ENCODE results near the gene TTC28.

TTC28 gene

DNA sequence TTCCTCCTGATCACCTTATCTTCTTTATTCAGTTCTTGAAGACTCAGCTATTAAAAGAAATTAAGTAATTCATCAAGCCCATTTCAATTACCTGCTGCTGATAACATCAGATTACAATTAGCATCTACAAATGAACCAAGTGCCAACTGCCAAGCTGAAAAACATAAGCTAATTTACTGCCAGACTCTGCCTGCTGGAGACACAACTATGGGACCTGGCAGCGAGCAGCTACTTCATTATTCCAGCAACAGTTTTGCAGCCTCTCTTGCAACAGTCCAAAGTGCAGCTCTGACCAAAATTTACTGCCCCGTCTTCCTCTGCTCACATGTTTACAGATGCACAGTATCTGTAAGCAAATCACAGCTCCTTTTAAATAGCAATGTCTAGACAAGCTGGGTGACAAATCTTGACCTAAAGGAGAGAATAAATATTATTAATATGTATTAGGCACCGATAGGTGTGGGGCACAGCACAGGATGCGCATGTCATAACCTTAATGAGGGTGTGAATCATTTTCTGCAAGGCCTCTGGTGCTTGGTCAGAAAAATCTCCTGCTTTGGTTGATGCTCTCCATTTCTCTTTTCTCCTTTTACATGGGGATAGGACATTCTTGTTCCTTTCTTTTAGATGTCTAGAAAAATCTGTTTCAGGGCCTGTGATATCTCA is 528.4 kb downstream of the TTC28 start:
- in situ Hi-C loops (cut with MboI; ENCODE audit: low pct_unique_long_range_greater_than_20kb, low sequenced_read_pairs): no loop called here
- DNase-seq: no peak

- in situ Hi-C loops (cut with MboI; ENCODE audit: low pct_unique_long_range_greater_than_20kb, low sequenced_read_pairs): no loop called here
- DNase-seq: no peak
Observed at GRCh38 chr22:28148816-28149465, 530.7 kb downstream of the TTC28 start.

DNA sequence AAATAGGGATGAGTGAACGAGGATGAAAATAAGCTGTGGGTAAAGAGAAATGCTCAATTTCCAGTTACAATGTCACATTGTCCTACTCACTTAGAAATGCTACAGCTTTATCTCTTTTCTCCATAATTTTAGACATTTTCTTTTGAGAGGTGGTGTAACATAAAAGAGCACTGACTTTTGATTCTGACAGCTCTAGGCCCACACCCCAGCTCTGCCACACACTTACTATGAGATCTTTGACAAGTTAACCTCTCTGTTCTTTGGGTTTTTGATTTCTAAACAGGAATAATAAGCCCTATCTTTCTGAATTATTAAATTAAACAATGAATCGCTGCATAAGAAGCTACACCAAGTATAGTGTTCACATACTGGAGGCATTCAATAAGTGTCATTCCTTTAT is 532.2 kb downstream of the TTC28 start:
- in situ Hi-C loops (cut with MboI; ENCODE audit: low pct_unique_long_range_greater_than_20kb, low sequenced_read_pairs): no loop called here
- DNase-seq: no peak

DNA sequence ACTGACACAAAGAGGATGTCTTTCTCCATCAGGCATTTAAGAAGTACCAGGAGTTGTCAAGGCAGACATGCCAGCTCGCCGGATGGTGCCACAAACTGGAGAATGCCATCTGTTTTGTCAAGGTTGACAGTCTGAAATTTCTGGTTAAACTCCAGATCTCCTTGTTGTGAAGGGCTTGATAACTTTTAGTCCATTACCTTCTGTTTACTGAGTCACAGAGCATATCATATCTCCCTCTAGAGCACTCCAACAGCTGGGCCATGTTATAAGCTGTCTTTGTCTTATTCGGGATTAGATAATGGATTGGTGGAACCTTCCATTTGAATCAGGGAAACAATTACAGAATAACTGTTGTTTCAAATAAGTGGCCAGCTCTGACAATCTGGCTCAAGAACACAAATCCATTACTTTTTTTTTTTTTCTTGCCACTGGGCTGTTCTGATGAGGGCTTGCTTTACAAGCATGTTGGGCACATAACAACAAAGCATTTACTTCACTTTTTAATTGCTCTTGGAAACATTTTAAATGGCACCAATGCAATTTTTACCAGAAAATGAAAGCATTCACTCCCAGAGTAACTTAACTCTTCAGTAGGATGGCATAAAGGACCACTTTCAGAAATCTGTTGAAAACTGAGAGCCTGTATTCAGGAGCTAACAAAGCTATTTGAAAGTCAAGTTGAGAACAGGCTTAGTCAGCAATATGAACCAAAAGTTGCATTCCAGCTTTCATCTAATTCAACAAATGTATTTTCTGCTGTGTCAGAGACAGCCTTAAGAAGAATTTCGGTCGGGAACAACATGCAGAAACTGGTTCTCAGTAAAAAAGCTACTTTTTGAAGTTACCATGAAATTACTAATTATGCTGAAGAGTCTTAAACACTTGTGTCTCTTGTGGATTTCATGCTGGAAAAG is 533.0 kb downstream of the TTC28 start:
- no peak for DNase-seq
- in situ Hi-C loops (cut with MboI; ENCODE audit: low pct_unique_long_range_greater_than_20kb, low sequenced_read_pairs): no loop called here

- DNase-seq: no peak
- in situ Hi-C loops (cut with MboI; ENCODE audit: low pct_unique_long_range_greater_than_20kb, low sequenced_read_pairs): no loop called here
Observed at GRCh38 chr22:28143961-28144745, 535.5 kb downstream of the TTC28 start.

DNA sequence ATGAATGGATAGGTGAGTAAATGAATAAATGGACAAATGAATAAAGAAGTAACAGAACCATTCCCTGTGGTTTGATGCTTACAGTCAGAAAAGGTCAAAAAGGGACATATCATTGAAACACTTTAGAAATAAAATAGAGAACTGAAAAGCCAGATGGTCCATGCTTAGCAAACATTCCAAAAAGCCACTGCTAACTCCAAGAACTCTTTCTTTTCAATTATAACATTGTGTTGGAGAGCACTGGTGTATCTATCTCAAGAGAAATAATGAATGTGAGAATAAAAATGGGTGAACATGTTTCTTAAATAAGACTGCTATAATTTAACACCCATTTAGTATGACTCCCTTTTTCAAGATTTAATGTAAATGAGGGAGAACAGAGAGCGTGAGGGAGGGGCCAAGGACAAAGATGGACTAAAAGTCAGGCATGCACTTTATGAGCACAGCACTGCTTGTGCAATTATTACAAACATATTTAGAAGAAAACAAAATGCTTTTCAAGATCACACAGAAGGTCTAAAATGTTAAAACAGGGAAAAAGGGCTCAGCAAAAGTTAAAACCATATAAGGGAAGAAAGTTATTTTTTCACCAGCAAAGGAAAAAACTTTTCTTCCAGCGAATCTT is 536.3 kb downstream of the TTC28 start:
- in situ Hi-C loops (cut with MboI; ENCODE audit: low pct_unique_long_range_greater_than_20kb, low sequenced_read_pairs): no loop called here
- DNase-seq: no peak

GRCh38 chr22:28142361-28142961 is 537.2 kb downstream of the TTC28 start:
- no peak for DNase-seq
- in situ Hi-C loops (cut with MboI; ENCODE audit: low pct_unique_long_range_greater_than_20kb, low sequenced_read_pairs): no loop called here

DNA sequence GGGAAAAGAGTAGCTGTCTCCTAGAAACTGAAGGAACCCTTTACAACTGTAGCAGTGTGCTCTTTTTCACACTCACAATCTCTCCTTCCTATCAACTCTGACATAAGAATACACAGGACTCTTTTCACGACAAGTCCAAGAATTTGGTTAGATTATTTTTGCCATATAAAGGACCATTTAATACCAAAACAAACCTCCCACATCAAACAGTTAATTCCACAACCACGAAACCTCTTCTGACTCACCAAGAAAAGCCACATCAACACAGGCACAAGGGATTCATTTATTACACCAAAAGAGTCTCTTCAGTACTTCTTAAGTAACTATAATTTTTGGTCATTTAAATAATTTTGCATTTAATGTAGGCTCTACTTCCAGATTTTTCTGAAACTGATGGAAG is 538.0 kb downstream of the TTC28 start:
- in situ Hi-C loops (cut with MboI; ENCODE audit: low pct_unique_long_range_greater_than_20kb, low sequenced_read_pairs): no loop called here
- DNase-seq: no peak

- no peak for DNase-seq
- in situ Hi-C loops (cut with MboI; ENCODE audit: low pct_unique_long_range_greater_than_20kb, low sequenced_read_pairs): no loop called here
Observed at GRCh38 chr22:28139961-28140360, 539.7 kb downstream of the TTC28 start.

- no peak for DNase-seq
- in situ Hi-C loops (cut with MboI; ENCODE audit: low pct_unique_long_range_greater_than_20kb, low sequenced_read_pairs): no loop called here
Observed at GRCh38 chr22:28139516-28139915, 540.1 kb downstream of the TTC28 start.

DNA sequence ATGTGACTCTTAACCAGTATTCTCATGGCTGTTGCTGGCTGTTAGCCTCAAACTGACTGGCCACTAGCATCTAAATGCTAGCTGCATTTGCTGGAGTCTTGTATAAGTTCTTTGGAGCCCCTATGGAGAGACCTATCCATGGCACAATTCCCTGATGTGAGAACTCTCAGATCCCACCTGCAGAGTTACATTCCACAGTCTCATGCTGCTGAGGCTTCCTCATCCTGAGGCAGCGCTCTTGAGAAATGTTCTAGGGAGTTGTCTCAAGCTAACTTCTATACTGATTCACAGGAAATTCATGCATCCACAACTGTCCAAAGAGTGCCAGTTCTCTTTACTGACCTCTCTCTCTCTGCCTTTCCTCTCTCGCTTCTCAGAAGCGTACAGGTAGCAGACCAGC is 542.6 kb downstream of the TTC28 start:
- in situ Hi-C loops (cut with MboI; ENCODE audit: low pct_unique_long_range_greater_than_20kb, low sequenced_read_pairs): no loop called here
- no peak for DNase-seq

DNA sequence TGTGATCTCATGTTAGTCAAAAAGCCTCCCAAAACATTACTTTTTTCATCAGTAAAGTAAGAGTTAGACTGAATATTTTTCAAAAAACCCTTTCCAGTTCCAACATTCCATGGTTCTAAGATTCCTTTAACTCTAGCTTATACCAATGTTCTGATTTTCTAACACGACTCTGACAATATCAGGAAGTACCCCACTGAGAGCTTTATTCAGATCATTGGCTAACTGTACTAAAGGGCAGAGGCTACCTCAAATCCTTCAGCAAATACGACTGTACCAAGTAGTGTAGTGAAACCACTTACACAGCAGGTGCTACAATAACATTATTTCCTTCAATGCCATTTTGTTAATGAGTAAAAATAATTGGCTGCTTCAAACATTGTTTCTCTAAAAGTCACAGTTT is 547.2 kb downstream of the TTC28 start:
- no peak for DNase-seq
- in situ Hi-C loops (cut with MboI; ENCODE audit: low pct_unique_long_range_greater_than_20kb, low sequenced_read_pairs): no loop called here

- no peak for DNase-seq
- in situ Hi-C loops (cut with MboI; ENCODE audit: low pct_unique_long_range_greater_than_20kb, low sequenced_read_pairs): no loop called here
Observed at GRCh38 chr22:28129319-28129962, 550.2 kb downstream of the TTC28 start.

DNA sequence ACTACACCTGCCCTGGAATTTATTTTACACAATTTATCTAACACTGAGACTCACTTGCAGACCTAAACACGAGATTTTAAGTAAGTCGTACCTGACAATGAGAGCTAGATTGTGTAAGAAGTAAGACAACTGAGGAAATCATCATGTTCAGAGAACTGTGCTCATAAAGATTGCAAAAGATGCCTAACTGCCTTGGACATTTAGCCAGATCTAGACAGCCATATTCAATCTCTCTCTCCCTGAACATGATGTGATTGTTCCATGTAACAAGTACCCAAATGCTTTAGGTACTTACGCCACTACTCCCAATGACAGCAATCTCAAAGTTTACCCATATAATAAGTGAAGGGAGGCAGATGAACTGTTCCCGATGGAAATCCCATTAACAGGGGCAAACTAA is 550.8 kb downstream of the TTC28 start:
- DNase-seq: no peak
- in situ Hi-C loops (cut with MboI; ENCODE audit: low pct_unique_long_range_greater_than_20kb, low sequenced_read_pairs): no loop called here

- no peak for DNase-seq
- in situ Hi-C loops (cut with MboI; ENCODE audit: low pct_unique_long_range_greater_than_20kb, low sequenced_read_pairs): no loop called here
Observed at GRCh38 chr22:28125799-28126198, 553.8 kb downstream of the TTC28 start.

DNA sequence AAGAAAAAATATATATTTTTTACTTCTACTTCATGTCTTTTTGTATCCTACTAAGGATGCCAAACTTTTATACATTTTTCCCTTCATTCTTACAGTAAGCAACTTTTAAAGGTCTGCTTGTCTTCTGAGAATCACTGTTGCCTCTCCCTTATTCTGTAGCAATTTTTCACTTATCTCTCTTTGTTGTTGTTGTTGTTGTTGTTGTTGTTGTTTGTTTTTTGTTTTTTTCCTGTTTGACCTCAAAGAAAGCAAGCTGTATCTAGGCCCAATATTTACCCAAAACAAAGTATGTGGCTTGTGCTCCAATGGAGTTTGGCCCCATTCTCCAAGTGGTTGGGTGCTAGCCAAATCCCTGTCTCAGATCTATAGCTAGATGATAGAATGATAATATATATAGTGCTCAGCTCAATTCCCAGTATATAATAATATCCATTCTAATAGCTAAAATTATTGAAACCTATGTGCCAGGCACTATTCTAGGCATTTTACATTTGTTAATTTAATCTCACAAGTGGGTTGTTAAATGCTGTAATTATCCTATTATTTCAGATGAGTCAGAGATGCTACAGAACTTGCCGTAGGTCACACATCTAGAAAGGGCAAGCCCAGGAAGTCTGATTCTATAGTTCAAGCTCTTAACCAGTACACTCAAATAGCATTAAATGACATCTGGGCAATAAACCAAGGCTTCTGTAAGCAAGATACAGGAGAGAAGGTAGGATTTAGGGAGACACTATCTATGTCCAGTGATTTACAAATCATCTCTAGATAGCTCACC is 555.5 kb downstream of the TTC28 start:
- no peak for DNase-seq
- in situ Hi-C loops (cut with MboI; ENCODE audit: low pct_unique_long_range_greater_than_20kb, low sequenced_read_pairs): no loop called here

All from KBM-7 (cell line).